GM10248 (cell line): ENCODE measurements around the gene RAP1GDS1.

Experiments
- CTCF ChIA-PET: fragments of 300-600 bp; sonication (Branson Sonifier 250); formaldehyde crosslinking; extraction: SDS; loops from one replicate; lab custom pipeline; 2021; ENCODE audit warnings: antibody characterized with exemption; lab: Yijun Ruan, JAX
- POLR2A ChIA-PET: fragments of 350-650 bp; sonication (Branson Sonifier 250); formaldehyde crosslinking; extraction: SDS; loops from one replicate; lab custom pipeline; 2020; ENCODE audit warnings: antibody characterized with exemption; lab: Yijun Ruan, JAX
- DNase-seq: peaks from one replicate; pipeline ENCODE4 v3.0.0; 2012; ENCODE audit errors: extremely low spot score
- CTCF ChIP-seq: IDR thresholded peaks from 2 replicates; pipeline ENCODE4 v1.5.1; 2012; ENCODE audit warnings: mild to moderate bottlenecking, low read depth; ENCODE audit errors: extremely low read depth, missing control alignments, control extremely low read depth

Gene RAP1GDS1

GRCh38 chr4:98377559-98377958, 116.4 kb downstream of the RAP1GDS1 start:
- ChIA-PET CTCF (interaction anchor here (1.8 kb wide), 2 partner anchors 19 to 21 kb away, joined by 5 to 6 read pairs; no protein-coding TSS in a partner anchor), POLR2A (no interaction called here)
- no peak for TF ChIP-seq CTCF
- no peak for DNase-seq

- ChIA-PET POLR2A (no interaction called here), CTCF (interaction anchor here (1.4 kb wide), 1 partner anchor 13 kb away, joined by 4 read pairs; no protein-coding TSS in a partner anchor)
- no peak for DNase-seq
- TF ChIP-seq CTCF: no peak
These were observed 120.1 kb downstream of the RAP1GDS1 start for GRCh38 chr4:98381306-98381705.

DNA sequence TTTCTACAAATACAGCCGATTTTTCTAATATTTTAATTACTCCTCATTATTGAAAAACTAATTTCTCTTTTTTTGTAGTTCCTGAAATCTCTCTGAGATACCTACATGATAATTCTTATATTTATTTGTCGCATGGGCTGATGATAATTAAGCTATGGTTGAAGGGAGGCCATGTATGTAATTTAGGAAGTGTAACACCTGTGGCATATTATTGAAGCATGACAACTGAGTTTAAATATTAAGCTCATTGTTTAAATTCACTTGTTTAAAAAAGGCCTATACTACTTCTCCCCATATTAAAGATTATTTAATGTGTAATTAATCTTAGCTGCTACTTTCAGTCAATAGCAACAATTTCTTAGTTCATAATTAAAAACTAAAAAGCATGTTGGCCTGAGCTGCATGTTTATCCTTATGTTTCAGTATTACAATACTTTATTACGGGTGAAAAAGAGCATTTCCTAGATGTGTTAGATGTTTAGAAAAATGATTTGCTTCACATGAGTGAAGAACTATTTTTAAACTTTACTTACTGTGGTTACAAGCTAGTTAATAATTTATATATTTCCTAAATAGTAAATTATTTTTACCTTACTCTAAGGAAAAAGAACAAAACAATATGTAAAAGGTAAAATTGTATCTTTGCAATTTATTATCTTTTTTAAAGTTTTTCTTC, 122.4 kb downstream of the RAP1GDS1 start:
- POLR2A ChIA-PET: no interaction called here
- no peak for TF ChIP-seq CTCF
- CTCF ChIA-PET: interaction anchor here (0.8 to 1.3 kb wide), 2 partner anchors 8 to 15 kb away, joined by 3 read pairs; no protein-coding TSS in a partner anchor
- DNase-seq: no peak

DNA sequence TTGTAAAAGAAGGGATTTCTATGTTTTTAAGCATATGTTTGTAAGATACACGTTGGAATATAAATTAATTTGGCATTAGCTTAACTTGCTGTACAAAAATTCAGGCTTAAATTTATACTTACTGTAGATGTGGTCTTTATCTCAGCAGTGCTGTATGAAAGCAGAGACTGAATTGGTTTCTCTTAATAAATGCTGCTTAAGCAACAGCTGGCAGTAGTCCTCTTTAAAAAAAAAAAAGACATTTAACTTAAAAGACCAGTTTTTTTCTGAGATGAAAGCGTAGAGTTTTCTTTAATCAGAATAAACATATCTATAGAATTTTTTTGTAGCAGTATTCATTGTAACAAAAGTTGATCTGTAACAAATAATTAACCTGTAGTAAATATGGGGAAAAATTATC, 124.6 kb downstream of the RAP1GDS1 start:
- ChIA-PET CTCF (interaction anchor here (1.4 kb wide), 1 partner anchor 14 kb away, joined by 3 read pairs; no protein-coding TSS in a partner anchor), POLR2A (no interaction called here)
- TF ChIP-seq CTCF: no peak
- no peak for DNase-seq

GRCh38 chr4:98387345-98388026, 126.3 kb downstream of the RAP1GDS1 start:
- CTCF ChIA-PET: interaction anchor here (1.4 kb wide), 2 partner anchors 11 to 669 kb away, joined by 3 read pairs; no protein-coding TSS in a partner anchor
- no peak for DNase-seq
- POLR2A ChIA-PET: no interaction called here
- TF ChIP-seq CTCF: no peak

DNA sequence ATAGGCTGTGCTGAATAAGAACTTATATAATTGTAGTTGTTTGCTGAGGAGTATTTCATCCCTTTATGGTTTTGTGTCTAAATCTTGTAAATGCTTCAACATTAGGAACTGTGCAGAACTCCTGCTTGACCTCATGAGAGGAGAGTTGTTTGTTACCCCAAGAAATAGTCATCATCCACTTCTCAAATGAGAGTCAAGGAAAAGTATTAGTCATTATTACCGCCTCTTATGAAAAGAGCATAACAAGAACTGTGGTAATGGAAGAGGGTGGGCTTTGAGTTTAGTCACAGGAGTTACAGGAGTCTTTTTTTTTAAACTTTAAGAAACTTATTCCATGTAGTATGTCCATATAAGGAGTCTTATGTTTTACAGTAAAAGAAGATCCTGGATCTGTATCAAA, 132.9 kb downstream of the RAP1GDS1 start:
- ChIA-PET CTCF (no interaction called here), POLR2A (no interaction called here)
- no peak for TF ChIP-seq CTCF
- no peak for DNase-seq
